Posterior vena cava (tissue), 2 donors: ENCODE results near the gene LARP1. TPM values are rescaled to one million over a fixed set of nuclear protein-coding genes. Genes with fewer than 3 reads are reported as not detected.
A peak's percentile ranks its signal among the peaks of the same experiment; 100 is the strongest.

Experiments used
- DNase-seq: peaks from one replicate; pipeline ENCODE4 v3.0.0-alpha.2; 2020; ENCODE audit warnings: low spot score
- intact Hi-C, 2 donors: fragments of 100-400 bp; cut with DNase I; formaldehyde crosslinking; loops; one replicate each; pipeline versions ENCODE4 v1.14.1 to v1.14.2; 2022 to 2023
- total RNA-seq, 2 donors: library from RNA; stranded (reverse); fragmentation: NEBNext Ultra II Directional; extraction: Animal tissue kit (Norgen Biotek cat#: 25700); gene quantifications; one replicate each; pipeline ENCODE4 v1.2.1, GENCODE V29; 2021
- donor health status: DM: yes; HTN: yes; CAD: no.
- donor health status: DM: yes; HTN: yes; CAD: no.

LARP1 gene
- total RNA-seq, 2 donors from 2014 or later = 111 to 128 TPM

GRCh38 chr5:154779105-154779504 is 23.9 kb downstream of the LARP1 start:
- DNase-seq = no peak
- intact Hi-C loops = no loop called here

- intact Hi-C loops = no loop called here
- DNase-seq = no peak
These were observed 25.0 kb downstream of the LARP1 start for GRCh38 chr5:154780128-154780527.

GRCh38 chr5:154782326-154782725 is 27.1 kb downstream of the LARP1 start:
- intact Hi-C loops = no loop called here
- no peak for DNase-seq

- intact Hi-C loops = no loop called here
- no peak for DNase-seq
These were observed 27.8 kb downstream of the LARP1 start for GRCh38 chr5:154782812-154783592.

- intact Hi-C loops = no loop called here
- peak; percentile 85 for DNase-seq
These were observed 28.7 kb downstream of the LARP1 start for GRCh38 chr5:154783774-154784460.

GRCh38 chr5:154784856-154785255 is 29.7 kb downstream of the LARP1 start:
- intact Hi-C loops = no loop called here
- DNase-seq = no peak

GRCh38 chr5:154786414-154786813 is 31.2 kb downstream of the LARP1 start:
- intact Hi-C loops = no loop called here

GRCh38 chr5:154788212-154788611 is 33.0 kb downstream of the LARP1 start:
- DNase-seq = no peak
- intact Hi-C loops = no loop called here

More at GRCh38 chr5:154786414-154786813, 31.2 kb downstream of the LARP1 start:
- DNase-seq = no peak

GRCh38 chr5:154791535-154791934 is 36.4 kb downstream of the LARP1 start:
- intact Hi-C loops = loop anchor here in 1 of 2 donors (10.0 kb wide), 1 partner anchor 47 kb away; no protein-coding TSS in a partner anchor
- no peak for DNase-seq

GRCh38 chr5:154793599-154794524 is 38.7 kb downstream of the LARP1 start:
- no peak for DNase-seq
- intact Hi-C loops = loop anchor here in 1 of 2 donors (10.0 kb wide), 1 partner anchor 49 kb away; no protein-coding TSS in a partner anchor

- intact Hi-C loops = loop anchor here in 1 of 2 donors (10.0 kb wide), 1 partner anchor 50 kb away; no protein-coding TSS in a partner anchor
- DNase-seq = no peak
These were observed 39.5 kb downstream of the LARP1 start for GRCh38 chr5:154794525-154795234.

GRCh38 chr5:154795235-154795596 is 40.0 kb downstream of the LARP1 start:
- DNase-seq = no peak
- intact Hi-C loops = loop anchor here in 1 of 2 donors (10.0 kb wide), 1 partner anchor 50 kb away; no protein-coding TSS in a partner anchor

- intact Hi-C loops = loop anchor here in 1 of 2 donors (10.0 kb wide), 1 partner anchor 53 kb away; no protein-coding TSS in a partner anchor
- no peak for DNase-seq
These were observed 42.6 kb downstream of the LARP1 start for GRCh38 chr5:154797762-154798161.

GRCh38 chr5:154800582-154800981 is 45.4 kb downstream of the LARP1 start:
- no peak for DNase-seq
- intact Hi-C loops = no loop called here

GRCh38 chr5:154801083-154801482 is 45.9 kb downstream of the LARP1 start:
- no peak for DNase-seq
- intact Hi-C loops = no loop called here

- intact Hi-C loops = no loop called here
- no peak for DNase-seq
These were observed 46.9 kb downstream of the LARP1 start for GRCh38 chr5:154802050-154802449.

GRCh38 chr5:154806176-154806575 is 51.0 kb downstream of the LARP1 start:
- DNase-seq = no peak
- intact Hi-C loops = no loop called here

GRCh38 chr5:154811239-154811638 is 56.1 kb downstream of the LARP1 start:
- intact Hi-C loops = loop anchor here (5.0 to 10.0 kb wide), 2 partner anchors 156 to 164 kb away; no protein-coding TSS in a partner anchor
- DNase-seq = no peak
